Activated CD8-positive, alpha-beta memory T cell treated with anti-CD3 and anti-CD28 coated beads, Interleukin-2, amount 50 U/mL, for 24 hours (primary cell): ENCODE data around the gene B3GNT4.
"Not testable (repeated sequence)": the region's sequence is repeated elsewhere in the genome, so short reads cannot be mapped to it uniquely, and the experiment has no call there.

Experiments
- DNase-seq: peaks from one replicate; pipeline ENCODE4 v3.0.0-alpha.2; 2020; ENCODE audit errors: extremely low read depth

Gene B3GNT4

DNA sequence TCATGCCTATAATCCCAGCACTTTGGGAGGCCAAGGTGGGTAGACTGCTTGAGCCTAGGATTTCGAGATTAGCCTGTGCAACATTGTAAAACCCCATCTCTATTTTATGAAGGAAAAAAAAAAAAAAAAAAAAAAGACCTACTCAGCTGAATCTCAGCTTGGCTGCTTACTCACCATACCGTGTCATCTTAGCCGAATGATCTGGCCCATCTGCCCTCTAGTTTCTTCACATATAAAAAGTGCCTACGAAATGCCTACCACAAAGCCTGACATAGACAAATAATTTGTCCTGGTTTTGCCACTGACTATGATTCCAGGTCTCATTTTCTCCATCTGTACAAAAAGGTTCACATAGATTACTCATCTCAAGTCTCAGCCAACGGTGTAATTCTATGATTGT lies 12.3 kb downstream of the B3GNT4 start:
- DNase-seq: no peak

DNA sequence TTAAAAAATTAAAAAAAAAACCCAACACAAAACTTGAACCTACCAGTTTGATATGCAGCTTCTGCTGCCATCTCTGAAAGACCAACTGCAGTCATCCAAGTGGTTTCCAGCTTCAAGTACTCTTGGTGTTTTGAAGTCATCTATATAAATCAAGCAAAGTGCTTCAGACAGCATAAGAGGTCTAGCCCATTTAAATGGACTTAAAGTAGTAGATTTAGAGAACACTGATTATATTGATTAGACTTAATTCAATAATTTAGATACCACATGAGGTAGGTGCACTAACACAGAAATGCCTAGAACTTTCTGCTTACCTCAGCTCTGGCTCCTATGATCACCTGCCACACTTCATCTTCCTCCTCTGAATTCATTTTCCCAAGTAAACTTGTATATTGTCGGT lies 12.9 kb downstream of the B3GNT4 start:
- DNase-seq: no peak

DNA sequence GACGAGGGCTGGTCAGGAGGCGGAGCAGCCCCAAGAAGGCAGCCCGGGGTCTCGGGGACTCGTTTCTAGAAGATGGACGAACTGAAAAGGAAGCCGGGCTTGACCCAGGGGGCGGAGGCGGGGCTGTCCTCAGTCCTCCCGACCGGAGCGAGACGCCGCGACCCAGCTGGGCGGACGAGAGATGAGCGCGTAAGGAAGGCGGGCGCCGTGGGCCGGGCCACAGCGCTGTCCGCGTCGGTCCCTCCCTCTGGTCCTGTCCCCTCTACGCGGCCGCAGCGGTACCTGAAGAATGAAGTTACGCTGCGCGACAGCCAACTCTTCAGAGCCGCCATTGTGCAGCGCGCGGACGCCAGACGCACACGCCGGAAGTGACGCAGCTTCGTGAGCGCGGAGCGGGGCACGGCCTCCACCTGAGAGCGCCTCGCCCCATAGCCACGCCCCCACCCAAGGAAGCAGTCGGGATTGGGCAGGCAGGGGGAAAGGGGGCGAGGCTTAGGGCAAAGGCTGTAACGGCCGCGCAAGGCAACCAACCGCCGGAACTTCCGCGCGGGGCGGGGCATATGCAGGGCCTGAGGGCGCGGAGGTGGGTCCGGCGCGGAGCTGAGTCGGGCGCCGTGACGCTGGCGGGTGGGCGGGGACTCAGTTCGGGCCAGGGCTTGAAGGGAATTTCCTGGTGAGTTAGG lies 22.3 kb downstream of the B3GNT4 start, which contains the start of gene DIABLO:
Gene DIABLO (minus strand): TSS at position 370 of the 683 bp plus-strand sequence. CDS start 38 bp downstream, at position 332.
- DNase-seq: peak; percentile 99

DNA sequence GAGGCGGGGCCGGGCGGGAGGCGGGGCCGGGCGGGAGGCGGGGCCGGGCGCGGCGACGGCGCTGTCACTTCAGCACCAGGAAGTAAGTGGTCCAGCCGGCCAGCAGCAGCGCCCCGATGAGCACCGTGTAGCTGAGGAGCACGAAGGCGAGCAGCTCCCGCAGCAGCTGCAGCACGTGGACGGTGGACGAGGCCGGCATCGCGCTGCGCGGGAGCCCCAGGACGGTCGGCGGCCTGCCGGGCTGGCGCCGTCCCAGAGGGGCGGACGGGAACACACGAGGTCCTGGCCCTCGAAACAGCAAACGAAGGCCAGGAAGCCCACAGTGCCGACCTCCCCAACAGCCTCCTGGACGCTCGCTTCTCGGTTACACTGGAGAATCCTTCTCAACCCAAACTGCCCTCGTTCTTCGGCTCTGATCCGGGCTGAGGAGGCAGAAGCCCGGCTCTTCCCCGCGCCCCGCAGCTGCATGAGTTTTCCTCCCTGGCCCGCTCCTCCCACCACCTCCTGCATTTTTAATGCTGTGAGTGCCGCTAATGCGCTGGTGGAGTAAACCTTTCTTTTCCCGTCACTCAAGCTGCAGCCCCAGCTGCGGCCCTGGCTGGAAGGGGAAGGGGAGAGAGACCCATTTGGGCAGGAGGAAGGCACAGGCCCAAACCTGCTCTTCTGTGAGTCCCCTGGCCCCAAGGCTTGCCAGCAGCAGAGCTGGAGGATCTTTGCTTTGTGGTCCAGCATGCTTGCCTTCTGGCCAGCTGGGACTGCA lies 23.0 kb downstream of the B3GNT4 start:
- DNase-seq: no peak

DNA sequence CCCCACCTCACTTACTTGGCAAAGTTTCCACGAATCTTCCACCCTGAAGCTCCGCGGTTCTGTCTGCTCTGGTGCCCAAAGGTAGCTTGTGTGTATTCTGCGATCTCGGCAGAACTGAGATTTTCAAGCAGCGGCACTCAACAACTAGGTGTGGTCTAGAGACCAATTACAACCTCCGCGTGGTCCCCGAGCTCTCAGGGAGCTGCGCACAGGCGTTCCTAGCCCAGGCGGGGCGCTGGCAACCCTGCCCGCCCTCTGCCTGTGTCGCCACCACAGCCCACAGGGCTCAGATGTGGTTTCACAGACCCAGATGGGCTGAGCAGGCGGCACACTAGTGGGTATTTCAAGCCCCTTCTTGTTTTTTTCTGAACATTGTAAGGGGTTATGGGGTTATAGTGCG lies 23.8 kb downstream of the B3GNT4 start:
- DNase-seq: no peak

DNA sequence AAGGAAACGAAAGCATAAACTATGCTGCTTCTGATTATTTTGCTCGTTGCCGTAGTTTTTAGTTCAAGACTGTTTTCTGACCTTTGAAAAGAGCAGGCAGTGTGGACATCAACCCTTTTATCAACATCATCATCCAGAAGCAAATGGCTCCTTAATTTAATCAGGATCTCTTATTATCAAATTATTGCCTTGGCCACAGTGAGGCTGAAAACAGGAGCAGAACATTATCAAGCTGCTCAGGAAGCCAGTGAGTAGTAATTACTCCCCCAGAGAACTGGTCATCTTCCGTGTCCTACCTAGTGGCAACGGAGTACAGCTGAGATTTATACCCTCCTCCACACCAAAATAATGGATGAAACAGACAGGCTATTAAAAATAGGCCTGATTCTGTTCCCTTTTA lies 24.6 kb downstream of the B3GNT4 start:
- no peak for DNase-seq

DNA sequence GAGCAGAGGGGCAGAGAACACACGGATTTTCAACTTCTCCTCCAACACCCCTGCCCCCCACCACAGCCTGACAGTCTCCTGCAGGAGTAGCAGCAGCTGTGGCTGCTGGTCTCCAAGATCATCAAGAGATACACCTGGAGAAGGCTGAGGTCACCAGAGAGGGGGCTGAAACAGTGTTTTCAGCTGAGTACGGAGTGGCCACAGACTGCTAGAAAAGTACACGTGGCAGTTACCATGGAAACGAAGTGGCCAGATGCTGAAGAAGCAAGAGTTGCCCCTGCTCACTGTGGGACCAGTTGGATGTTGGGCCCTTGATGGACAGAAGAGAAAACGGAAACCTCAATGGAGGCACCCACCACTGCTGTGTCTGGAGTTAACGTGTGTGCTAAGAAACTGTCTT lies 27.3 kb downstream of the B3GNT4 start:
- DNase-seq: no peak

DNA sequence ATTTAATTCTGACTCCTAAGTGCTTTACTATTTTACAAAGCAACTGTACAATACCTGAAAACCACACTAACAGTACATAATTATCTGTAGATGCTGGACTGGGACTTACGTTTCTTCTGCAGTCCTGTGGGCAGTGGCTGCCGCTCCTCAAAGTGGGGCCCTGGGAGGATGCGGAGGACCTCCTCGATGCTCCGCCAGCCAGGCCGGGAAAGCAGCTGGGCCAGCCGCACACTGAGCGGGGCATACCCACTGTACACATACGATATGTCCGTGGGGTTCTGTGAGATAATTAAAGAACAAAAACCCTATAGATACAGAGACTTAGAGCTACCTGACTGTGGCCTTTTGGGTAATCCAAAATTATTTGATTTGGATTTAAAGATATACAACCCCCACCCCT lies 29.2 kb downstream of the B3GNT4 start:
- no peak for DNase-seq

DNA sequence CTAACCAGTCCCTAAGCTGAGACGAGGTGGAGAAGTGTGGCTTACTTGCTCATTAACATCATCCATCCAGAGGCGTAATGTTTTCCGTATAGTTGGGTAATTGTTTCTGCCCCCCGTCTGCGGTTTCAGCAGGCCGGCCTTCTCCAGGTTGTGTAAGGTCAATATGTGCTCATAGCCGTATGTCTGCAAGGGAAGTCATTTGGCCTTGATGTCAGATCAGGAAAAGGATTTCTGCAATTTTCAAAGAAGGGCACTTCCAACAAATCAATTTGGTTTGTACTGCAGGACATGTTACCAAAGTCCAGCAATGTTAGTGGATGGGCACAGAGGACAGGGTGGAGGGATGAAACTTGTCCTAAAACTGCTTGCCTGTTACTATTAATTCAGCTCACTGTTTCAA lies 32.2 kb downstream of the B3GNT4 start:
- DNase-seq: no peak

DNA sequence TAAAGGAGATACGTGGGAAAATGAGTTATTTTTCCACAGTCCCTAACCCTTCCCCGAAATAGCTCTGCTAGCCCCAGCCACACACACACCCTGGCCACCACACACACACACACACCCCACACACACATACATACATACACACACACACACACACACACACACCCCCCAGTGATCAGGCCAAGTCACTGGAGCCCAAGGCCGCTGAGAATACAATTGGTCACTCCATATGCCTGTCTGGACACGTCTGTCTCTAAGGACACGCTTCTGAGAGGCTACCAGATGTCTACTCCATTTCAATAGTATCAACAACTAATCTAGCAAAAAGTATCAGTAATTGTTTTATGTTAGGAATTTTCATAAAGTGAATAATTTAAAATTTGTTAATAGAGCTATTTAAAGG lies 35.4 kb downstream of the B3GNT4 start:
- no peak for DNase-seq

DNA sequence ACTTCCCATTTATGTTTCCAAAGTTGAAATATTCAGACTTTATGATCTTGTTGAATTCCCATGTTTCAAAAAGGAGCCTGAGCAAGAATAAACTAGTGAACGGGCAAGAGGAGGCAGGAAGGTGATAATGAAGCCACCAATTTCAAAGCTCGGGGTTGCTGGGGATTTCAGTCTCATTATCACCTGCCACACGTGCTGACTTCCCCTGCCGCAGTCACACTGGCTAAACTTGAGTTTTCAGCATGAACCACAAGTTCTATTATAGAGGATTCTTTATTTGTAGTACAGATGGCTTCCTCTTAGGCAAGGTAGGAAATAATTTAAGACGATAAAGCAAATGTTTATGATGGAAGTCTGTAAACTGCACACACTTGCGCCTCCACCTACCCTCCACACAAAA lies 40.5 kb downstream of the B3GNT4 start:
- no peak for DNase-seq

DNA sequence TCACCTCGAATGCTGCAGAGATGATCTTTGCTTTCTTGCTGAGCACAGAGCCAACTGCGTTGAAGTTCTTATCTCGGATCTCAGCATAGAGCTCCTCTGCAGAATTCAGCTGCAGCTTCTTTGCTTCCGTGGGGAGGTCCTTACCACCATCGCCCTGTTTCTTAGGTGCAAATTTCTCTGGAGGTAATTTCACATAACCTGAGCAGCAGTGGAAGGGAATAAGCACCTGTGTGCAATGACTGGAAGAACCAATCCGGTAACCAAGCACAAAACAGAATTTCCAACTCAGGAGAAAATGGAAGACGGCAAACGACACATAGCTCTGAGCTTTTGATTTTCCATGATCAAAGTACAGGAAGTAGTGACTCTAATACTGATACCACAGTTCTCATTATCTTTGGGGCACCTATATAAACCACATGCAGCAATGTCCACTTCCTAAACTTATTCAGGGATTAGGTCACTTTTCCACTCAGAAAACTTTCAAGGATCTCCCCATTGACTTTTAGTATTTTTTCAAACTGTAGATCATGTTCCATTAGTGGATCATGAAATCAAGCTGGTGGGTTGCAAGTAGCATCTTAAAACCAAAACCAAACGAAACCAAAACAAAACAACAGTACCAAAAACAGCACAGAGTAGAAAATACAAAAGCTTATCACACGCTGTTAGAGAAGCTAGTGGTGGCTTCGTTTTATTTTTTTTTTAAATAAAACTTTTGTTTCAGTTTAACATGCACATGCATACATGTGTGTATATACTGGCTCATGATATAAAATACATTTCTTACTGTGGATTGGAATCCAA lies 41.3 kb downstream of the B3GNT4 start:
- no peak for DNase-seq

DNA sequence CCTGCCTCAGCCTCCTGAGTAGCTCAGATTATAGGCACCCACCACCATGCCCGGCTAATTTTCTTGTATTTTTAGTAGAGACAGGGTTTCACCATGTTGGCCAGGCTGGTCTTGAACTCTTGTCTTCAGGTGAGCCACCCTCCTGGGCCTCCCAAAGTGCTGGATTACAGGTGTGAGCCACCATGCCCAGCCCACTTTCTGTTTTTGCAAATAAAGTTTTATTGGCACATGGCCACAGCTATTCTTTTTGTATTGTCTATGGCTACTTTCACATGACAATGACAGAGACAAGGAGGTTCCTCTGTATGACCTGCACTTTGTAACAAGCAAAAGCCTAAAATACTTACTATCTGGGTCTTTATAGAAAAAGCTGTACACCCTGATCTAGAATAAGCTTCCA lies 42.0 kb downstream of the B3GNT4 start:
- no peak for DNase-seq

DNA sequence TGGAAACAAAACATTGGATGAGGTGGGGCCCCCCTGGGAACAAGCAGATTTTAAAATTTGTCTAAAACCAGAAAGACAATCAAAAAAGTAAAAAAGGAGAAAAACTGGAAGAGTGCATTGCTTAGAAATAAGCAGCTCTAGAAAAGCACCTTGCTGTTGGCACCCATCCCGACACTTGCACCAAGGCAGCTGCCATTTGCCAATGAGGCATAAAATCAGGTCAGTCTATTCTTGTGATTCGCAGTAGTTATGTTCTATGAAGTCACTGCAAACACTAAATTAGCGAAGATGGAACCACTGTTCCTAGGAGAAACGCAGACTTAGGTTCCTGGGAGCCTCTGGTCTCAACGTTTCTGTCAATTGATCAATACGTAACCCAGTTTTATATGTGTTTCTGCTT lies 46.5 kb downstream of the B3GNT4 start:
- DNase-seq: no peak

DNA sequence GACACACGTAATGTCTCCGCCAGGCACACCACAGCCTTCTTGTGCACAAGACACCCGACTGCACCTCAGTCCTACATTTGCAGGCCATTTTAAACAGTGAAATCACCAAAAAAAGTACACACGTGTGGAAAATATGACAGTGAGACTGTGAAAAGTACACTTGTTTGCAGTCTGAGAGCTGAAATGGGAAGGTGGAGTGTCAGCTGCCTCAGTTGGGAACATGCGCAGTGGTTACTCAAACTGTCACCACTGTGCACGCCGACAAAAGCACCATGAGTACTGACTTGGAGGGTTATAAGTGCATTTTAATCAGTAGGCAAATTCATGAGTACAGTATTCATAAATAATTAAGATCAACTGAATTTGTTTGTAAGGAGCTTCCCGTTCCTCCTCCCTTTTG lies 47.0 kb downstream of the B3GNT4 start:
- no peak for DNase-seq

DNA sequence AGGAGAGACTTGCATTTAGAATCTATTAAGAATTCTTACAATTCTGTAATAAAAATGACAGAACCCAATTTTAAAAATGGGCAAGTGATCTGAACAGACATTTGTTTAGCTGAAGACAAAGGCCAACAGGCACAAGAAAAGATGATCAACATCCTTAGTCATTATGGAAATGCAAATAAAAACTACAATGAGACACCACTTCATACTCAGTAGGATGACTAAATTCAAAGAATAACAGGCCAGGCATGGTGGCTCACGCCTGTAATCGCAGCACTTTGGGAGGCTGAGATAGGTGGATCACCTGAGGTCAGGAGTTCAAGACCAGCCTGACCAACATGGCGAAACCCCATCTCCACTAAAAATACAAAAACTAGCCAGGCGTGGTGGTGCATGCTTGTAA lies 55.0 kb downstream of the B3GNT4 start:
- not testable (repeated sequence) for DNase-seq
